ENCODE results near the gene FGFR3.

Gene FGFR3

DNA sequence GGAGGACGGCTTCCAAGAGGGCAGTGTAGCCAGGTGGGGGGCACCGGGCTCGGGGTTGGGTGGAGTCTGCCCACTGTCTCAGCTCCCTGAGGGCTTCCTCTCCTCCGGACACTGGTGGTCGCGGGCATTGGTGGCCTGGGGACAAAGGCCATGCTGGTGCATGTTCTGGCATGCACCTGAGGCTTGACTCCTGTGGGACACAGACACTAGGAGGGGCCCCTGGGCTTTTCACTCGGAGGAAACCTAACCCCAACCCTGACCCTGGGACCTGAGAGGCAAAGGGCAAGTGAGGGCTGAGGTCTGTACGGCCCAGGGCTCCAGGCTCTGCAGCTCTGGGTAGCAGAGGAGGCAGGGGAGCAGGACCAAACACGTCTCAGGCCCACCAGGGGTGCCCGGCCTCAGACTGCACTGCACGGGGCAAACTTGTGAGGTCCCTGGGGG, 22.3 kb upstream of the FGFR3 start:
- no peak for DNase-seq

DNA sequence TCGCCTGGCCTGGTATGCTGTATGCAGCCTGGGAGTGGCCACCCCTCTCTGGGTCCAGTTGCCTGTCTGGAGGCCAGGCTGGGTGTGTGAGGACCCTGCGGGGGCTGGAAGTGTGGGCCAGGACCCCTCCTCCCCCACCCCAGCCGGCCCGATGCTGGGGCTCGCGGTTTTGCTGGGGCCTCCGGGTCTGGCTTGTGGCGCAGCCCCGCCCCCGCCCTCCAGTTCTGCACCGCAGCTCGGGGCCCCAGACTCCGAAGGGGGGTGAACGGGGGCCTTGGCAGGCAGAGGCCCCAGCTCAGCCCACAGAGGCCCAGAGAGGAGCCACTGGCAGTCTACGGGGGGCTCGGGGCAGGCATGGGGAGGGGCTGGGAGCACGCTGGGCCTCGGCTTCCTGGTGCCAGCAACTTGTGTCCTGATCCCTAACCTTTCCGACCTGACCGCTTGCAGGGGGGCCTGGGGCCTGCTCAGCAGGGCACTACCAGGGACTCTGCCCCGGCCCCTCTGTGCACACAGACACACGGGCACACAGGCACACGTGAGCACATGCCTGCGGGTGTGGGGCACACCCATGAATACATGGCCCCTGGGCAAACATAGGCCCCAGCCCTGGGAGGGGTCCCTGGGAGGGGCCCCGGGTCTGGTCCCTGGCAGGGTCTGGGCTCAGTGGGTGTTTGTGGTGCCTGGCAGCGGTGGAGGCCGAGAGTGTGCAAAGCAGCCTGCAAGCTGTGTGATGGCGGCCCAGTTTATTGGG, 21.4 kb upstream of the FGFR3 start:
- peak; percentile 64 for DNase-seq

DNA sequence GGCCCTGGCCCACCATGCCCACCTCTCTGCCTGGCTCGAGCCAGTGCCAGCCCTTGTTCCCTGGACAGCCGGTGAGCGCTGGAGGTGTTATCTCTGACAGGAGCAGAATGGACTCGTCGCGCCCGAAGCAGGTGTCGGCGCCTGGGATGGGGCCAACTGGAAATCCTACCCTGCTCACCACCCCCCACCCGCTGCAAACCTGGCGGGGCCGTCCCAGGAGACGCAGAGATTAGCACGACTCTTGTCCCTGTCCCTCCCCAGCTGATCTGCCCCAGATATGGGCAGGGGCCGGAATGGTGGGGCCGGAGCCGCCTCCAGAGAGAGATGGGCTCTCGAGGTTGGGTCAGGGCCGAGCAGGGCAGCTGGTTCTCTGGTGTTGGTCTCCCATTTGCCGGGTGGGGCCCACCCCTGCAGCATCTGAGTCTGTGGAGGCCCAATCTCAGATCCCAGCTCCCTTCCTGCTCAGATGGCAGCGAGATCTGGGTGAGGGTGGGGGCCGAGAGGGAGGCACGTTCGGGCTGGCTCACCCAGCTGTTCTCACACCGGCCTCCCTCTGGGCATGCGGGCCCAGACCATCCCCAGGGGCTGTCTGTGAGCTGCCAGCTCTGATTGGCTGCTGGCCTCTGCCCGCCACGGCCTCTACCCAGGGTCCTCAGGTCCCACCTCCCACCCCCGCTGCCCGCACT, 20.1 kb upstream of the FGFR3 start:
- DNase-seq = no peak

DNA sequence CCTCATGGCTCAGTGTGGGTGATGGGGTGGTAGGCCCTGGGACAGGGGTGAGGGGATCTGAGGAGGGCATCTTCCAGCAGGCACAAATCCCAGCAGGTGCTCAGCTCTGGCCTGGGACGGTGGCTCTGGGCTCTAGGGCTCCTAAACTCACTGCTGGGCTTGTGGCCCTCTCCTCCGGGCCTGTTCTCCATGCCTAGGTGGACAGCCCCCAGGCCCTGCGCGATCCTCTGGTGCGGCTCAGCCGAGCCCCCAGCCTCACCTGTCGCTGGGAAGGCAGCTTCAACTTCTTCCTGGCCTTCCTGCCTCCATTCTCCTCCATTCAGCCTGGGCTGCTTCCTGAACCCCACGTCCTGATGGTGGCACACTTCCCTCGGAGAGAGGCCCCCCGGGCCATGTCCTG, 19.3 kb upstream of the FGFR3 start:
- DNase-seq = no peak

DNA sequence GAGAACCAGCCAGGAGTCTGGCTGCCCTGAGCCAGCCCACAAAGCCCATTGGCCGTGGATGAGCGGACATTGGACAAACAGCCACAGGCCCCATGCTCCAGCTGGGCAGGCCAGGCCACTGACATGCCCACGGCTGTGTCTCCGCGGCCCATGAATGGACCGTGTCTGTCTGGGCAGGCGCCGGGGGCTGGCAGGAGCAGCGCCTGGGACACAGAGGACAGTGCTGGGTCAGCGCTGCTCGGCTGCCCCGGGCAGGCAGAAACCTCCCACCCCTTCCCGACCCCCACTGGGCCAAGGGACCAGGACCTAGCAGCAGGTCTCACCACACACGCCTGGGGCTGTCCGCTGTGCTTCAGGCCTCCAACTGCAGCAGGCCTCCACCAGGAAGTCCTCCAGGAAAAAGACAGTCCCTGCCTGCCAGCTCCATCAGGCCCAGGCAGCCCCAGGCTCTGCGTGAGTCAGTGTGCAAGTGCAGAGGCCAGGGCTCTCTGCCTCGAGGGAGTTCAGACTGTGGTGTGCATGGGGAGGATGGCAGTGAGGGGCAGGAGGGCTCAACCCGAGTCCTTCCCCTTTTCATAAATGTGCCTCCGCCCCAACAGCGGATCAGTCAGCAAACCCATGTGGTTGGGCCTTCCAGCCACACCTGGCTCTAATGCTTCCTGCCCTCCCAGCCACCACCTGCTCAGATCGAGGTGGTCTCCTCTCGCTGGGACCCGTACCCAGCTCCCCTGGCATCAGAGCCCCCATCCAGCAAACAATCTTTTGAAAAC, 17.2 kb upstream of the FGFR3 start:
- peak; percentile 60 for DNase-seq

DNA sequence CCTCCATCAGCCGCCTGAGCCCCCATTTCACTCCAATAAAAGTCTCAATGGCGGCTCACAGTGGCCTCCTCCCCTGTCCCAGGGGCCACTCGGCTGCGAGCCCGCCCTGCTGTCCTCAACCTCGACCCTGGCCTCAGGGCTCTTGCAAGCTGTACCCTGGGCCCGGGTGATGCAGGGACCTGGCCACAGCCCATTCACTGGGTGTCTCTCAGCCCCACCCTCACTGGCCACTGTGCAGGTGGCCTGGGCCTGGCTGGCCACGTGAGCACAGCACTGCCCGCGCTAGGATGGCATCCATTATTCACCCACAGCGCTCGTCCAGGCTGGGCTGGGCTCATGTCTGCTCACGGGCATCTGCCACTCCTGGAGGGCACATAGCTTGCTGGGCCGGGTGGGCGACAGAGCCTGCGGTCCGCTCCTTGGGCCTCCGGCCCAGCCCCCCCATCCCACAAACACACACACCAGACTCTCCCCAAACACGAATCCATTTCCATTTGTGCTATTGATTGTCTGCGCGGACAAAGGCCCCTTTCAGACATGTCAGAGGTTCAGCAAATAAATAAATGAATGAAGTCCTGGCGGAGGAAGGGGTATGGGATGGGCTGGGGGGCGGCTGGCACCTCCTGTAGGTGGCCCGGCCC, 16.5 kb upstream of the FGFR3 start:
- DNase-seq = no peak

DNA sequence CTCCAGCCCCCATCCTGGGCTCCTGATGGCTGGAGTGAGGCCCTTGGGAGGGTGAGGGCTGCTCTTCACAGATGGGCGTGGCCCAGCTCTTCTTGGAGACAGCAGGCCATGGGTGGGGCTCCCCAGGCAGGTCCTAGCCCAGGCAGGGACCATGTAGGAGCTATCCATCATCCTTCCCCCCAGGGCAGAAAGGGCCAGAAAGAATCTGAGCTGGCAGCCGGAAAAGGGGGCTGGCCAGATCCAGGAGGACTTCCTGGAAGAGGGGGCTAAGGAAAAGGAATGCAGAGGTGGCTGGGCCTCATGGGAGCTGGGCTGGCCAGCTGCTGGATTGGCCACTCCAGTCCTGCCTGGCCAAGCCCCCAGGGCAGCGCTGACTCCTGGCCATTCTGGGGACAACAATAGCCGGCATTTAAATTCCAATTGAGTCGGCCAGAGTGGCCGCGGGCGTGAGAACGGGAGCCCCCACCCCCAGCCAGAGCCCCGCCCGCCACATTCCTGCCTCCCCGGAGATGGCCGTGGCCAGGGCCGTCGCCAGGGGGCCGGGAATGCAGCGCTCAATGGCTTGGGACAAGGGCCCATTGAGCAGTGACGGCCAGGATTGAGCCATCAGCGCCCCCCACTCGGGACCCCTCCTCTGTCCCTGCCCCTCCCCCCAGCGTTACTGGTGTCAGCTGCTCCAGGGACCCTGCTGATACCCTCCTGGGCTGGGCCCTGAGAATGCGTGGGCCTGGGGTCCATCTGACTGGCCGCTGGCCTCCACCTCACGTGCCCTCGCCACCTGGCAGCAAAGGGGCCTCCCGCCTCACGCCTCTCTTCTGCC, 15.1 kb upstream of the FGFR3 start:
- DNase-seq = no peak

DNA sequence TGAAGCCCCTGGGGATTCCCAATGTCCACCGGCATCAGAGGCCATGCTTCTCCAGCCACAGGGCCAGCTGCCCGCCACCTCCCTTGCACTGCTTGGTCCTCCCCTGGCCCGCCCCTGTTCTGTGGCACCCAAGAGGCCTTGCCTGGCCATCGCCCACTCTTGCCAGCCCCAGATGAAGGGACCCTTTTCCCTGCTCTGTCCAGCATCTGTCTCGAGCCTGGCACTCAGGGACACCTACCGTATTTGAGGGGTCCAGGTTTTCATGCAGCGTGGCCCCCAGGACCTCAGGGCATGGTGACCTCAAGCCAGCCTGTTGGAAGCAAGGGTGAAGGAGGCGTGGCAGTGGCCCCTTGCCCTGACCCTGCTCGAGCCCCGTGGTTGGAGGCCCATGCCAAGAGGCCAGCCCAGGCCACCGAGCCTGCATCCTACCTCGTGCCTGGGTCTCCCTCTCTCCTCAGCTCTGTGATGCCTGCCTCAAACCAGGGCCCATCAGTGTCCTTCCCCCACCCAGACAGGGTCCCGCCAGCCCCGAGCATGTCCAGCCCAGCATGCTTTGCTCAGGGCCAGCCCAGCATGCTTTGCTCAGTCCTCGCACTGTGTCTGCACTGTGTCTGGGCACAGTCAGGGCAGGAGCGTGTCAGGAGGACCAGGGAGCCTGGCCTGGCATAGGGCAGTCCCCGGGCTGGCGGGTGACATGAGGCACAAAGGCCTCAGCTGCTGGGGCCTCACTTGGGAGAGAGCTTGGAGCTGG, 14.3 kb upstream of the FGFR3 start:
- no peak for DNase-seq

DNA sequence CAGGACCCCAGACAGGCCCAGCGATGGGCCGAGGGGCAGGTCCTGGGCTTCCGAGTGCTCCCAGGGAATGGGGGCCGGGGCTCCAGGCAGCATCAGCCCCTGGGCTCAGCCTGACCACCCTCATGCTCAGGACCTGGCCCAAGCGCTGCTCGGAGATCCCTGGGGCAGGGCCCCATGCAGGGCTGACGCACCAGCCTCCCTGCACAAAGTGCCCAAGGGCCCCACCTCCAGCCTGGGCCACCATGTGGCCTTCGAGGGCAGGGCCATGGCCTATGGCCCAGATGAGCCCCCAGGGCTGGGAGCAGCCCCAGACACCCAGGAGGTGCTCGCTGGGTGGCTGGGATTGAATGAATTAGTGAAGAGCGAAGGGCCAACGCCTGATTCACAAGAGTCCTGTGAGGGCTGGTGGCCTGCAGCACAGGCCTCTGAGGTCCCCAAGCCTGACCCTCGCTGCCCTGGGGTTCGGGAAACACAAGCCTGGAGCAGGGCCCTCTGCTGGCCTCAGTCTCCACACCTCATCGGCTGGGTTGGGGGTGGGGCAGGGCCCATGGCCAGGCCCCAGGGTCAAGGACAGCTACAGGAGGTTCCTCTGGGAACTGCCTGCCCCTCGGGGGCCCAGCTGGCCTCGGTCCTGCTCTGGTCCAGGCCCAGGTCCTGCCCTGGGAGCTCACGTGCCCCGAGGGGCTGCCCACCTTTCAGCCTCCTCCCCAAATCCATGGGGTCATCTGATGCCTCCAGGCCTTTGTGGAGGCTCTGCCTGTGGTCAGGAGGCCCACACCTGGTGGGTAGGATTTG, 13.3 kb upstream of the FGFR3 start:
- no peak for DNase-seq

DNA sequence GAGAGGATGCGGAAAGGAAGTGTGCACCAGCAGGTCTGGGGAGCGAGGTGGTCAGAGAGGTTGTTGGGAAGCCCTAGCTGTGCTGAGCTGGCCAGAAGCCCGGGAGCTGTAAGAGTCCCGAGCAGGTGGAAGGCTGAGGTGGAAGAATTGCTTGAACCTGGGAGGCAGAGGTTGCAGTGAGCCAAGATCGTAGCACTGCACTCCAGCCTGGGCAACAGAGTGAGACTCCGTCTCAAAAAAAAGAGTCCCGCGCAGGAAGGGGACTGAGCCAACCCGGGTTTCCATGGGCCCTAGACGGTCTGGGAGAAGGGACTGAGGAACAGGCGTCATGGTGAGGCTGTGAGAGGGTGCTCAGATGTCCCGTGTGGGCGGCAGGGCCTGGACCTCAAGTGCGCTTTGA, 12.7 kb upstream of the FGFR3 start:
- DNase-seq = no peak

DNA sequence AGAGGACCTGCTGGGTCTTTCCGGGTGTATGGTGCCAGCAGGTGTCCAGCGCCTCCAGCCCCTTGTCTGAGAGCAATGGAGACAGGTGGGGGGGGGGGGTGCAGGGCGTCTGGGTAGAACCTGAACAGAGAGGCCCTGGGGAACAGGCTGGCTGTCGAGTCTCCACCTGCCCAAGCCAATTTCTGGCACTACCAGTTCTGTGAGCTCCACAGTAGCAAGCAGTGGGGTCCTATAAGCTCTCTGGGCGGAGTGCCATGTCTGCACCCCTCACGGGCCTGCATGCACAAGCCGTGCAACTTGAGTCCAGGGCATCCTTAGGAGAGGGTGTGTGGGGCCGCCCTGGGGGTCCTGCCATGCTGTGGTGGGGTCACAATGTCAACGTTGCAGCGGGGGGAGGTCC, 10.1 kb upstream of the FGFR3 start:
- no peak for DNase-seq

DNA sequence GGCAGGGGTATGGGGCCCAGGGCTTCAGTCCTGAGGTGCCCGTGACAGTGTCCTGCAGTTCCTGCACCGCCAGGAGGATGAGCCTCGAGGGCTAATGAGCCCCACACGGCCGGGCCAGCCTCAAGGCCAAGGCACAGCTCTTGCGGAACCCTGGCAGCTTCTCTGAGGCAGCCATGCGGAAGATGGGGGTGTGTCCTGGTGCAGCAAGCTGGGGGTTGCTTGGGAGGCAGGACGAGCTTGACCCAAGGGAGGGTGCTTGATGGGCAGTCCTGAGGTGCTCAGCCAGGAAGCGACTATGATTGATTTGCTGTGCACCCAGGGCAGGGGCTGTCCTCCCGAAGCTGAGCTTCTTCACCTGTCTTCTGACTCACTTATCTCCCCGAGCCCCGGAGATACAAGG, 9.1 kb upstream of the FGFR3 start:
- no peak for DNase-seq

DNA sequence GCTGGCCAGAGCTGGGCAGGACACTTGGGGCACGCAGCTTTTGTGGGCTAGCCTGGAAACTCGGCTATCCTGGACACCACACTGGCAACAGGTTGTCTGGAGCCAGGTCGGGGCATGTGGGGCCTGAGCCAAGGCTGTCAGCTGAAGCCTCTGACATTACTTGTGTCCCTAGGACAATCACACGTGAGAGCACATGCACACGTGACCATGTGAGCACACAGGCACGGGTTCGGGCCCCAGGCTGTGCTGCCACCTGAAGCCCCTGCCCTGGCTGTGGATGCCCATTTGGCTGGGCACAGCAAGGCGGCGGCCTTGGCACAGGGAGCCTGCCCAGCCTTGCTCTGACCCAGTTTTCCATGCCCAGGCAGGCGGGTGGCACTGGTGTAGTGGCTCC, 8.7 kb upstream of the FGFR3 start:
- no peak for DNase-seq

DNA sequence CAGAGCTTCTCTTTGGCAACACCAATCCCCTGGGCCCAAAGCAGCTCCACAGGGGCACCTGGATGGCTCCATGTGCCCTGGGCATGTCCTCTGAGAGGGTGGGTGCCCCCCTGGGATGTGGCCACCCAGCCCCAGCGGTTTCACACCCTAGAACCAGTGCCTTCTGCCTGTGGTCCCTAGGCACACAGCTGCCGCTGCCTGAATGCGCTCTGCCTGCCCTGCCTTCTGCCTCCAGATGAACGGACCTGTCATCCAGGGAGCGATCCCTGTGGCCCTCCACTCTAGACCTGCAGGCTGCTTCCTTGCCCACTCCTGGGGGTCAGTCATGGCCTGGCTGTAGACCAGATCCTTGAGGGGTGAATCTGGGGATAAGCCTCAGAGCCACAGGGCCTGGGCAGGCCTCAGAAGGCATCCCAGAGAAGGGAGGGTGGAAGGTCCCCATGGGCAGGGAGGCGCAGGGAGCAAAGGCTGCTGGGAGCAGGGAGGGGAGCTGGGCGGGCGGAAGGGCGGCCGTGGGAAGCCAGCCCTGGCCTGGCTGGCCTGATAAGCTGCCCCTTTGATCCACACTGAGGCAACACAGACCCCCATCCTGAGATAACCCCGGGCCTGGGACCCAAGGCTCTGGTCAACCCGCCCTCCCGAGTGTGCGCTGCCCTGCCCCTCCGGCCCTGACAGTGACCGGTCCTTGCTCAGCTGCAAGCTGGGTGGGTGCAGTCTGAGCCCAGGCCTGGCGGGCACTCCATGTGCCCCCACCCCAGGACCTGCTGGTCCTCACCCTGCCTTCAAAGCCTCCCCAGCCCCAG, 8.1 kb upstream of the FGFR3 start:
- DNase-seq = no peak

DNA sequence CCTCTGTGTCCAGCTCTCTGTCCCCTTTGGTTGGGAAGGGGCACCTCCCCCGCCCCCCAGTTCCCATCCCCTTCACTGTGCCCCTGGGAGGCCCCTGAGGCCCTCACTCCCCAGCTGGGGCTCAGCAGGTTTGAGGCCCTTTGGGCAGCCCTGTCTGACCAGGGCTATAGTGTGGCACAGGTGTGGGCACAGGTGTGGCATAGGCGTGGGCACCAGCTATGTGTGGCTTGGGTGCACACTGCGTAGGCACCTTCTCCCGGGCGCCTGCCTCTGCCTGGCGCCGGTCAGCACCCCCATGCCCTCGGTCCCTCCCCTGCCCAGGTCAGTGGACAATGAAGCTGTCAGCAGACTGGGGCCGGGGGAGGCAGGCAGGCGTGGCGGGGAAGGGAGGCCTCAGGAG, 7.5 kb upstream of the FGFR3 start:
- DNase-seq = no peak

DNA sequence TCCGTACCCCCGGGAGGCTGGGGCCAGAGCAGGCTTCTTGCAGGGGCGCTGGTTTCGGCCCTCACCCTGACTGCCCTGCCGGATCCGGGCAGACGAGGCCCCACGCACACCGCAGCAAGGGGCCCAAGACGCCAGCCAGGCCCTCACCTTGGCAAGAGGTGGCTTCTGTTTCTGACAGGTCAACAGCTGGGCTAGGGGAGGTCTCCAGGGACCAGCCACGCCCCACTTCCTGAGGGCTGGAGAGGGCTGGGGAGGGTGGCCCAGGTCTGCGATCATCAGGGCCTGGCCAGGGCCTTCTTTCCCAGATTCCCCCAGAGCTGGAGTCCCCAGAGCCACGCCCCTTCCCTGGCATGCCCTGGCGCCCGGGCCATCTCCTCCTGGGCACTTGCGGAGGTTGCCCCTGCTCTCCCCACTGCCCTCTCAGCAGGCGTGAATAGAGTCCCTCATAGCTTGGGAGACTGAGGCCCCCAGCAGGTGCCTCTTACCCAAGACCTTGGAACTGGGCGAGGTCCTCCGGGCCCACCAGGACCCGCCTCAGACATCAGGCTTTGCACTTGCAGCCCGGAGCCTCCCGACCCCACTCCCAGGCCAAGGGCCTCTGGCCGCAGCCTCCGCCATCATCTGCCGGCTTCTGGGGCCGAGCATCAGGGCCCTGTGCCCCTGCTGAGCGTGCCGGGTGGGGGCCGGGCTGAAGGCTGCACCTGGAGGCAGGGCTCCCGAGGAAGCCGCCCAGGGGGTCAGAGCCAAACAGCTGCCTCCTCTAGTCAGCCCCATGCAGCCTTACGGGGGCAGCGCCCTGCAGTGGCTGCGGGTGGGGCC, 6.3 kb upstream of the FGFR3 start:
- DNase-seq = no peak

DNA sequence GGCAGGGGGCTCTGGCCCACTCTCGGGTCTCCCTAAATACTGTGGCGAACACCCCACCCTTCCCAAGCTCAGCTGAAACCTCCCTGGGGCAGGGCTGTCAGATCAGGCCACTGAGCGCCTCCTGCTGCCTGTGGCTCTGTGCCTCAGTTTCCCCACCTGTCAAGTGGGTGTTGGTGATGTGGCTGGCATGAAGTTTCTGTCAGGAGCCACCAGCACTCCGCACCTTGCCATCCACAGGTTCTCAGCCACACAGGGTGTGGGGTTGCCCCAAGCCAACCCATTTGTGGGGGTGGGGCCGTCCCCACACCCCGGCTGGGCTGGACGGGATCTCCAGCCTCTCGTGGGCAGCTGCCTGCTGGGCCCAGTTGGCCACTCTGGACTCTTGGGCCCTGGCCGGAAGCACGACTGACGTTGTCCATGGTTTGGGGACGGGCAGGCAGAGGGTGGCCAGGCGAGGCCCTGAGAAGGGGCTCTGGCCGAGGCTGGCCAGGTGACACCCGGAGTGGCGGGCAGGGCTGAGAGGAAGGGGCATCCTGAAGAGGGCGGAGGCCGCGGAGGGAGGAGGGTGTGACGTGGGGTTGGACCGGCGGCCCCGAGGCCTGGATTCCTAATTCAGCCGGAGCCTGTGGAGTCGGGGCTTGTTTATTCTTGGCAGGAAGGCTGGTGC, 5.5 kb upstream of the FGFR3 start:
- no peak for DNase-seq

DNA sequence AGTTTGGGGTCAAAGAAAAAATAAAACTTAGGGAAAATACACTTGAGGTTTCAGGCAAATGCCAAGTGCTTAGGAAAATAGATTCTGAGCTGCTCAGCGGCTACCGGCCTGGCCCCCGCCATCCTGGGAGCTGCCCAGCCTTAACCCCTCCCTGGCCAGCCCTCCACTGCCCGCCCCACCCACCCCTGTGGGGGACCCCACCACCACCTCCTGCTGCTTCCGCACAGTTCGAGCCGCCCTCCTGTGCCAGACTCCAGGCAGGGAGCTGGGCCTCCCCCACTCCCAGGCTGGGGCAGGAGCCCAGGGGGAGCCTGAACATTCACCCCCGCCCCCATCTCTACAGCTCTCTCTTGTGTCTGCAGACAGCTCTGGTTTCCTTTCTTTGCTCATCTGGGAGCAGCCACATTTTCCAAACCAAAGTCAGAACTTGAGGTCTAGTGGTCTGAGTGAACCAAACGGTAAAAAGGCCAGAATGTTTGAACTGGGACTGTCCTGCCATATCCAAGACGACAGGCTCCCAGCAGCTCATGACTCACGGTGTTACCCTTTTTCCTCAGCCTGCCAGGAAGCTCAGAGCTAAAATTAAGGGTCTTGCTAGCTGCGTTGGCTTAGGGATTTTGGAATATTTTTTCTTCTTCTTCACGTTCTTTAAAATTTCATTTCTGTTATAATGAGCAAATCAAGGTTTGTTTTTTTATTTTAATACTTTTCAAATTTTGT, 4.7 kb upstream of the FGFR3 start:
- DNase-seq = no peak
